ENCODE measurements around the gene MAGI2.

MAGI2 gene

DNA sequence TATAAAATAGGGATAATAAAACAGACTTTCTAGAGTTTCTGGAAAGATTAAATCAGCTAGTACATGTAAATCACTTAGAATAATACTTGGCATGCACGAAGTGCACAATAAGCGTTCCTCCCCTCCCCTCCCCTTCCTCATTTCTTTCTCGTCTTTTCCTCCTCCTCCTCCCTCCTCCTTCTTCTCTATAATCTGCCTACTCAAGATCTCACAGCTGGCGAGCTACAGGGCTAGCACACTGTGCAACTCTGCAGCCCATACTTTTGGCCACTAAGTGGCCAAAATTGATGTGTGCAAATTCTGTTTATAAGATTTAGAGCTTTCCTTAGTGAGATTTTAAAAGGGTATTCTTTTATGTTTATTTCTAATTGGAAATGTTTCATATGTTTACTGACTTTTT, 1089.6 kb downstream of the MAGI2 start:
- no peaks in the 10 kb centered on the region for H3K36me3 ChIP-seq (ENCODE audit: low read depth)
- ATAC-seq (ENCODE audit: low read depth) = no peak

DNA sequence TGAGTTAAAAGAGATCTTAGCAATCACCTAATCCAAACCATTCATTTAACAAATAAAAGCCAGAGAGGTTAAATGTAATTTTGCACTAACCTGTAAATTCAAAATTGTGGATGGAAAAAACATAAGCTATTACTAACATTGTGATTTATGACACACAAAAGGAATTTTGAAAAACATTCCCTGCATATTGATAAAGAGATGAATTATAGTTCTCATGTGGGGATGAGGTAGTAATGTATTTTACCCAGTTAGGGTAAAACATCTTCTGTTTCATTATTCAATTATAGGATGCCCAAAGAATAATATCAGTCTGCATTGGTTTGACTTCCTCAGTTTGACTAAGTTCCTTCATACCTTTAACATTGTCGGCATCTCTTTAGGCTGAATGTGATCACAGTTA, 1093.6 kb downstream of the MAGI2 start:
- TF ChIP-seq, protein P1, sequence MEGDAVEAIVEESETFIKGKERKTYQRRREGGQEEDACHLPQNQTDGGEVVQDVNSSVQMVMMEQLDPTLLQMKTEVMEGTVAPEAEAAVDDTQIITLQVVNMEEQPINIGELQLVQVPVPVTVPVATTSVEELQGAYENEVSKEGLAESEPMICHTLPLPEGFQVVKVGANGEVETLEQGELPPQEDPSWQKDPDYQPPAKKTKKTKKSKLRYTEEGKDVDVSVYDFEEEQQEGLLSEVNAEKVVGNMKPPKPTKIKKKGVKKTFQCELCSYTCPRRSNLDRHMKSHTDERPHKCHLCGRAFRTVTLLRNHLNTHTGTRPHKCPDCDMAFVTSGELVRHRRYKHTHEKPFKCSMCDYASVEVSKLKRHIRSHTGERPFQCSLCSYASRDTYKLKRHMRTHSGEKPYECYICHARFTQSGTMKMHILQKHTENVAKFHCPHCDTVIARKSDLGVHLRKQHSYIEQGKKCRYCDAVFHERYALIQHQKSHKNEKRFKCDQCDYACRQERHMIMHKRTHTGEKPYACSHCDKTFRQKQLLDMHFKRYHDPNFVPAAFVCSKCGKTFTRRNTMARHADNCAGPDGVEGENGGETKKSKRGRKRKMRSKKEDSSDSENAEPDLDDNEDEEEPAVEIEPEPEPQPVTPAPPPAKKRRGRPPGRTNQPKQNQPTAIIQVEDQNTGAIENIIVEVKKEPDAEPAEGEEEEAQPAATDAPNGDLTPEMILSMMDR (IDR thresholded peaks at IDR 0.05; ENCODE audit: poor library complexity, severe bottlenecking) = no peak
- Histone ChIP-seq H3K36me3 (ENCODE audit: low read depth) (no peaks in the 10 kb centered on the region), H3K27me3 (ENCODE audit: insufficient read depth, poor library complexity, severe bottlenecking) (no peaks in the 10 kb centered on the region), H3K9me3 (ENCODE audit: severe bottlenecking) (no peaks in the 10 kb centered on the region), H3K27ac (ENCODE audit: poor library complexity, severe bottlenecking) (no peak overlapping the region), H3K4me3 (ENCODE audit: severe bottlenecking) (no peak overlapping the region), H3K4me1 (ENCODE audit: insufficient read depth, poor library complexity, severe bottlenecking) (no peaks in the 10 kb centered on the region)
- DNase-seq (ENCODE audit: low spot score) (no peak), ATAC-seq (ENCODE audit: low read depth) (no peak)

More for the DNA sequence above, 1089.6 kb downstream of the MAGI2 start:
- H3K4me3 ChIP-seq (ENCODE audit: severe bottlenecking) = no peak overlapping the region
- TF ChIP-seq, protein P1 (IDR thresholded peaks at IDR 0.05; ENCODE audit: poor library complexity, severe bottlenecking) = no peak
- no peaks in the 10 kb centered on the region for H3K27me3 ChIP-seq (ENCODE audit: insufficient read depth, poor library complexity, severe bottlenecking)
- H3K4me1 ChIP-seq (ENCODE audit: insufficient read depth, poor library complexity, severe bottlenecking) = no peaks in the 10 kb centered on the region
- no peak for DNase-seq (ENCODE audit: low spot score)
- H3K9me3 ChIP-seq (ENCODE audit: severe bottlenecking) = no peaks in the 10 kb centered on the region
- no peak overlapping the region for H3K27ac ChIP-seq (ENCODE audit: poor library complexity, severe bottlenecking)

DNA sequence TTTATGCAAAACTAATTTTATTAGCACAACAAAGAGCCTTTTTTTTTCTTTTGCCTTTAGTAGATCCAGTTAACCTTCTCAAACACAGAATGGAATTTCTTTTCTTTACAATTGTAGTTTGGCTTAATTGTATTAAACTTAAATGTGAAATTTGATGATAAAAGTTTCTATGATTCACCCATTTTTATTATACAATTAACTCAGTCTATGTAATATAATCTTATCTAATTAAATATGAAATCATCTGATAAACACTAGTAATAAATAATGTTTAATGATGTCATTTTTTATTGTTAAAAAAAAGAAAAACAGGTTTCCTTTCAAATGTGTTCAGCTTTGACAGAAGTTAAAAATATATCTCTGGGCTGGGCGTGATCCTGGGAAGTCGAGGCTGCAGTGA, 1095.8 kb downstream of the MAGI2 start:
- ATAC-seq (ENCODE audit: low read depth) = no peak

DNA sequence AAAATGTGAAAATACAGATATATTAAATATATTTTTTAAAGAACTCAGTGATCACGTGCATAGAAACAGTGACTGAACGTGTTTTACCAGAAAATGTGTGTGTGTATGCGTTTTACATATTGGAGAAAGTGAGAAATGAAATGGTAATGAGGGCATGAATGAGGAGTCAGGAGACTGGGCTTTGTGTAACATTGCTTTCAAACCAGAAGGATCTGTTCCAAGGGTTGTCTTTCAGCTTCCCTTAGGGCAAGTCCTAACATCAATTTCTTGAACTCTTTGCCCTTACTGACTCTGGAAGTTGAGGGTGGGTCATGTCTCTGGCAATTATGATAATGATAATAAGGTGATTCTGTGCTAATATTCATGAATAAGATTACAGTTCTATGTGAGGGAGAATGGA, 1097.6 kb downstream of the MAGI2 start:
- DNase-seq (ENCODE audit: low spot score) (no peak), ATAC-seq (ENCODE audit: low read depth) (no peak)
- H3K4me3 ChIP-seq (ENCODE audit: severe bottlenecking) = no peak overlapping the region
- no peaks in the 10 kb centered on the region for H3K4me1 ChIP-seq (ENCODE audit: insufficient read depth, poor library complexity, severe bottlenecking)
- H3K9me3 ChIP-seq (ENCODE audit: severe bottlenecking) = no peaks in the 10 kb centered on the region
- TF ChIP-seq, protein P1 (IDR thresholded peaks at IDR 0.05; ENCODE audit: poor library complexity, severe bottlenecking) = no peak
- H3K36me3 ChIP-seq (ENCODE audit: low read depth) = no peaks in the 10 kb centered on the region
- H3K27ac ChIP-seq (ENCODE audit: poor library complexity, severe bottlenecking) = no peak overlapping the region
- no peaks in the 10 kb centered on the region for H3K27me3 ChIP-seq (ENCODE audit: insufficient read depth, poor library complexity, severe bottlenecking)

More for the DNA sequence above, 1095.8 kb downstream of the MAGI2 start:
- H3K4me3 ChIP-seq (ENCODE audit: severe bottlenecking) = no peak overlapping the region
- H3K27ac ChIP-seq (ENCODE audit: poor library complexity, severe bottlenecking) = no peak overlapping the region
- no peaks in the 10 kb centered on the region for H3K27me3 ChIP-seq (ENCODE audit: insufficient read depth, poor library complexity, severe bottlenecking)
- no peak for DNase-seq (ENCODE audit: low spot score)
- no peaks in the 10 kb centered on the region for H3K36me3 ChIP-seq (ENCODE audit: low read depth)
- TF ChIP-seq, protein P1 (IDR thresholded peaks at IDR 0.05; ENCODE audit: poor library complexity, severe bottlenecking) = no peak
- H3K9me3 ChIP-seq (ENCODE audit: severe bottlenecking) = no peaks in the 10 kb centered on the region
- H3K4me1 ChIP-seq (ENCODE audit: insufficient read depth, poor library complexity, severe bottlenecking) = no peaks in the 10 kb centered on the region

DNA sequence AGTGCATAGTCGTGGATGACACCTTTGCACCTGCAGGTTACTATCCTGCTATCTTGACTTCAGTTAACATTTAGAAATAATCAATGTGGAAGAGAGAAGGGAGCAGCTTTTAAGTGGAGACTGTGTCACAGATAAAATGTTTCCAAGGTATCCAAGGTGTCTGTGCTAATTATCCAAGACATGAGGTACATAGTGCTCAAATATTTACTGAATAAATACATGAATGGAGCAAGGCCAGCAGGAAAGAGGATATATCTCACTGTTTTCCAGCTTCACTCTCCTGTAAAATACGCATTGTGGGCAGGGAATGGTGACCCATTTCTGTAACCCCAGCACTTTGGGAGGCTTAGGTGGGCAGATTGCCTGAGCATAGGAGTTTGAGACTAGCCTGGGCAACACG, 1102.5 kb downstream of the MAGI2 start:
- ATAC-seq (ENCODE audit: low read depth) (no peak), DNase-seq (ENCODE audit: low spot score) (no peak)
- H3K27ac ChIP-seq (ENCODE audit: poor library complexity, severe bottlenecking) = no peak overlapping the region
- H3K36me3 ChIP-seq (ENCODE audit: low read depth) = no peaks in the 10 kb centered on the region
- TF ChIP-seq, protein P1 (IDR thresholded peaks at IDR 0.05; ENCODE audit: poor library complexity, severe bottlenecking) = no peak
- H3K9me3 ChIP-seq (ENCODE audit: severe bottlenecking) = no peaks in the 10 kb centered on the region
- H3K4me1 ChIP-seq (ENCODE audit: insufficient read depth, poor library complexity, severe bottlenecking) = no peaks in the 10 kb centered on the region
- H3K27me3 ChIP-seq (ENCODE audit: insufficient read depth, poor library complexity, severe bottlenecking) = no peaks in the 10 kb centered on the region
- no peak overlapping the region for H3K4me3 ChIP-seq (ENCODE audit: severe bottlenecking)
